DND-41 (cell line): ENCODE results near the gene GSX1.

Experiments used
- ATAC-seq: fragments of 200-7000 bp; cut with Tn5 transposase; 3 replicates; pipeline ENCODE4 v1.9.1; 2021; ENCODE audit warnings: low read depth; ENCODE audit not compliant: insufficient read depth
- DNase-seq: peaks from one replicate; pipeline ENCODE4 v3.0.0-alpha.2; 2020
- H2AFZ ChIP-seq: 2 replicates; pipeline ENCODE4 v1.6.0; 2012; ENCODE audit warnings: low read depth, low read length
- H3K27ac ChIP-seq: 2 replicates; pipeline ENCODE4 v1.5.1; 2012; ENCODE audit warnings: low read length, inconsistent platforms
- H3K27me3 ChIP-seq: fragments of 200-600 bp; sonication (generic); 2 replicates; pipeline ENCODE4 v1.6.0; 2012; ENCODE audit warnings: low read length, mild to moderate bottlenecking, inconsistent platforms; ENCODE audit not compliant: insufficient read depth, poor library complexity
- H3K36me3 ChIP-seq: 2 replicates; pipeline ENCODE4 v1.5.1; 2012; ENCODE audit warnings: low read length, inconsistent platforms; ENCODE audit not compliant: insufficient read depth
- H3K4me1 ChIP-seq: 2 replicates; pipeline ENCODE4 v1.5.1; 2012; ENCODE audit warnings: mild to moderate bottlenecking, low read length; ENCODE audit not compliant: insufficient read depth
- H3K4me2 ChIP-seq: 2 replicates; pipeline ENCODE4 v1.6.0; 2012; ENCODE audit warnings: mild to moderate bottlenecking, moderate library complexity, low read length, inconsistent platforms; ENCODE audit not compliant: insufficient read depth
- H3K4me3 ChIP-seq, 2 experiments: fragments of 200-600 bp in 1 of 2; shearing (Covaris generic) in 1 of 2; 2 replicates each; pipeline ENCODE4 v1.5.1; 2012 to 2016; ENCODE audit warnings: inconsistent platforms in 2 of 2, low read length in 2 of 2, mild to moderate bottlenecking in 2 of 2, low read depth in 1 of 2, moderate library complexity in 1 of 2
- H3K79me2 ChIP-seq: 2 replicates; pipeline ENCODE4 v1.6.0; 2012; ENCODE audit warnings: low read length, inconsistent platforms; ENCODE audit not compliant: insufficient read depth
- H3K9ac ChIP-seq: 2 replicates; pipeline ENCODE4 v1.6.0; 2012; ENCODE audit warnings: low read depth, mild to moderate bottlenecking, inconsistent platforms, low read length, moderate library complexity
- H3K9me3 ChIP-seq: 2 replicates; pipeline ENCODE4 v1.5.1; 2012; ENCODE audit warnings: low read length, moderate library complexity, mild to moderate bottlenecking, inconsistent platforms; ENCODE audit not compliant: insufficient read depth, severe bottlenecking
- H4K20me1 ChIP-seq: 2 replicates; pipeline ENCODE4 v1.6.0; 2012; ENCODE audit warnings: low read length; ENCODE audit not compliant: insufficient read depth
- EZH2 ChIP-seq: IDR thresholded peaks from 3 replicates; pipeline ENCODE4 v1.6.1; 2012; ENCODE audit warnings: borderline replicate concordance, low read depth, mild to moderate bottlenecking, moderate library complexity, low read length, inconsistent platforms; ENCODE audit not compliant: severe bottlenecking
- TF ChIP-seq, protein P1 (sequence below): IDR thresholded peaks from 2 replicates; pipeline ENCODE4 v1.5.1; 2012; ENCODE audit warnings: borderline replicate concordance, low read length, moderate library complexity, mild to moderate bottlenecking; ENCODE audit not compliant: poor library complexity, severe bottlenecking; ENCODE audit errors: extremely low read depth

GSX1 gene

DNA sequence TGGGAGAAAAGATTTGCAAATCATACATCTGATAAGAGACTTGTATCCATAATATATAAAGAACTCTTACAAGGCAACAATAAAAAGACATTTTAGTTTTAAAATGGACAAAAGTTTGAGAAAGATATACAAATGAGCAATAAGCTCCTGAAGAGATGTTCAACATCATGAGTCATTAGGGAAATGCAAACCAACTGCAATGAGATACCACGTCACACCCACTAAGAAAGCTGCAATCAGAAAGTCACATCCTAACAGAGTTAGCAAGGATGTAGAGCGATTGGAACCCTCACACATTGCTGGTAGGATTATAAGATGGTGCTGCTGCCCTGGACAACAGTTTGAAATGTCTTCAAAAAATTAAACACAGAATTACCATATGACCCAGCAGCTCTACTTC, 50.3 kb downstream of the GSX1 start:
- H3K9ac ChIP-seq, result no peak overlapping the region
- no peak overlapping the region for H3K4me2 ChIP-seq
- DNase-seq, result no peak
- no peak overlapping the region for H3K4me3 ChIP-seq
- H2AFZ ChIP-seq, result no peak overlapping the region
- H3K27ac ChIP-seq, result no peak overlapping the region
- TF ChIP-seq, protein P1, sequence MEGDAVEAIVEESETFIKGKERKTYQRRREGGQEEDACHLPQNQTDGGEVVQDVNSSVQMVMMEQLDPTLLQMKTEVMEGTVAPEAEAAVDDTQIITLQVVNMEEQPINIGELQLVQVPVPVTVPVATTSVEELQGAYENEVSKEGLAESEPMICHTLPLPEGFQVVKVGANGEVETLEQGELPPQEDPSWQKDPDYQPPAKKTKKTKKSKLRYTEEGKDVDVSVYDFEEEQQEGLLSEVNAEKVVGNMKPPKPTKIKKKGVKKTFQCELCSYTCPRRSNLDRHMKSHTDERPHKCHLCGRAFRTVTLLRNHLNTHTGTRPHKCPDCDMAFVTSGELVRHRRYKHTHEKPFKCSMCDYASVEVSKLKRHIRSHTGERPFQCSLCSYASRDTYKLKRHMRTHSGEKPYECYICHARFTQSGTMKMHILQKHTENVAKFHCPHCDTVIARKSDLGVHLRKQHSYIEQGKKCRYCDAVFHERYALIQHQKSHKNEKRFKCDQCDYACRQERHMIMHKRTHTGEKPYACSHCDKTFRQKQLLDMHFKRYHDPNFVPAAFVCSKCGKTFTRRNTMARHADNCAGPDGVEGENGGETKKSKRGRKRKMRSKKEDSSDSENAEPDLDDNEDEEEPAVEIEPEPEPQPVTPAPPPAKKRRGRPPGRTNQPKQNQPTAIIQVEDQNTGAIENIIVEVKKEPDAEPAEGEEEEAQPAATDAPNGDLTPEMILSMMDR, result no peak
- no peak for TF ChIP-seq EZH2
- H3K27me3 ChIP-seq, result peaks cover 9% of the 10 kb centered on the region
- no peaks in the 10 kb centered on the region for H3K36me3 ChIP-seq
- ATAC-seq, result no peak
- H3K9me3 ChIP-seq, result no peaks in the 10 kb centered on the region
- no peaks in the 10 kb centered on the region for H3K4me1 ChIP-seq
- no peaks in the 10 kb centered on the region for H4K20me1 ChIP-seq
- H3K79me2 ChIP-seq, result no peaks in the 10 kb centered on the region
